Left renal cortex interstitium (tissue), 4 donors: Measurements from ENCODE around the gene PPAN. TPM values are rescaled to one million over a fixed set of nuclear protein-coding genes. Genes with fewer than 3 reads are reported as not detected.

Experiments used
- DNase-seq, 4 donors: peaks; one replicate each; pipeline ENCODE4 v3.0.0-alpha.2; 2013; ENCODE audit warnings: low read depth in 4 of 4, low spot score in 2 of 4, missing footprints in 1 of 4
- polyA plus RNA-seq, 4 donors: library from polyadenylated mRNA; unstranded; fragments of 120-200 nt; gene quantifications; one replicate each; pipeline ENCODE4 v1.2.1, GENCODE V29; 2013; ENCODE audit not compliant: insufficient read length in 4 of 4

PPAN gene
- polyA plus RNA-seq, 4 donors, result 25.8 to 44.5 (median 35.7) TPM

- no peak for DNase-seq
These were observed 14.1 kb upstream of the PPAN start for GRCh38 chr19:10091895-10092641.

- no peak for DNase-seq
These were observed 13.4 kb upstream of the PPAN start for GRCh38 chr19:10092648-10093294.

- no peak for DNase-seq
These were observed 12.6 kb upstream of the PPAN start for GRCh38 chr19:10093295-10094186.

- DNase-seq, result no peak
These were observed 10.6 kb upstream of the PPAN start for GRCh38 chr19:10095622-10095947.

- peak in 3 of 4 donors; percentile 71 to 79 (median 78) for DNase-seq
These were observed 10.1 kb upstream of the PPAN start for GRCh38 chr19:10095948-10096614.

GRCh38 chr19:10096615-10096963, 9.6 kb upstream of the PPAN start:
- no peak for DNase-seq

GRCh38 chr19:10100163-10100785, 5.9 kb upstream of the PPAN start:
- no peak for DNase-seq

GRCh38 chr19:10102787-10103236, 3.4 kb upstream of the PPAN start:
- DNase-seq, result no peak

GRCh38 chr19:10104130-10104513, 2.0 kb upstream of the PPAN start:
- no peak for DNase-seq

- DNase-seq, result no peak
These were observed 1.3 kb upstream of the PPAN start for GRCh38 chr19:10104665-10105508.

GRCh38 chr19:10105509-10106099, 558 bp upstream of the PPAN start:
- no peak for DNase-seq

- no peak for DNase-seq
These were observed 1.1 kb downstream of the PPAN start for GRCh38 chr19:10107254-10107653.

GRCh38 chr19:10107817-10108367, 1.7 kb downstream of the PPAN start:
- DNase-seq, result no peak

GRCh38 chr19:10109528-10109927, 3.4 kb downstream of the PPAN start:
- no peak for DNase-seq

- DNase-seq, result no peak
These were observed 4.2 kb downstream of the PPAN start for GRCh38 chr19:10110076-10110971.

GRCh38 chr19:10110972-10111317, 4.8 kb downstream of the PPAN start:
- no peak for DNase-seq

- no peak for DNase-seq
These were observed 5.2 kb downstream of the PPAN start, which contains the start of gene P2RY11 for GRCh38 chr19:10111405-10111811. Gene P2RY11, plus strand, starts transcription at chr19:10111693. Its CDS starts 29 bp downstream, at chr19:10111722.
